NCI-H2227 (cell line): ENCODE data around the gene AGAP1.
"Not testable (repeated sequence)": the region's sequence is repeated elsewhere in the genome, so short reads cannot be mapped to it uniquely, and the experiment has no call there.

Experiments
- DNase-seq: peaks from one replicate; lab custom pipeline; 2025; ENCODE audit not compliant: unreplicated experiment; lab: John Stamatoyannopoulos, UW

Gene AGAP1

DNA sequence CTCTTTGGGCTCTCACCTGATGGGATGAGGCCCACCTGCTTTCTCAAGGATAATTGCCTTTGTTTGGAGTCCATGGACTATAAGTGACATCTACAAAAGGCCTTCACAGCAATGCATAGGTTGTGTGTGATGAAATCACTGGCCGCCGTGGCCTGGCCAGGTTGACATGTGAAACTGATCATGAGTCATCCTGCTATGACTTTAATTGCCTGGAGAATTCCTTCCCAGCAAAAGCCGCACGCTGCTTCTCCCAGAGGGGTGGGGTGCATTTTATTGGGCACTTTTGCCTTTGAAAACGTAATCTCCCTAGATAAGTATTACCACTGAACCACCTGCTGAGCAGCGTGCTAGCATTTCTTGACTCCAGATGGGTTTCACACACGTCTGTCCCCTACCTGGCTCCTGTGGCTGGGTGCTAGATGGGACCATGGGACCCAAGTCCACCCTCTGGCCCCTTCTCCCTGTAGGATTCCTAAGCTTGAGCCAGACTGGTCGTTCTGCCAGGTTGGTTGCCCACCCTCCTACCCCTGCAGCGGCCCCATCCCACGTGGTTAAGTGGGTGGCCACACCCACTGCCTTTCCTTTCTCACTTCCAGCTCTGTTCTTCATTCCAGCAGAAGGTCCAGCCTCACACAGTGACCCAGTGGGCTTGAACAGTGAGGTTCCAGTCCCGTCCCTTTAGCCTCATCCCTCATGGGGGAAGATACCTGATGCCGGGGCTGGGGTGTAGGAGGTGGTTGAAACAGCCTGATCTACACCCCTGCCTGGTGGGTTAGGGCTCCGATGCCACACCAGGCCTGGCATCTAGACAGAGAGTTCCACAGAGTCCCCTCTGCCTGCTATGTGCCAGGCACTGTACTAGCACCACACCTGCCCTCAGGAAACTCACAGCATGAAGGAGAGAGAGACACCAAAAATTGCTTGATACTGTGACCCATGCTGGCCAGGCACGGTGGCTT lies 584.7 kb downstream of the AGAP1 start:
- DNase-seq, result no peak

DNA sequence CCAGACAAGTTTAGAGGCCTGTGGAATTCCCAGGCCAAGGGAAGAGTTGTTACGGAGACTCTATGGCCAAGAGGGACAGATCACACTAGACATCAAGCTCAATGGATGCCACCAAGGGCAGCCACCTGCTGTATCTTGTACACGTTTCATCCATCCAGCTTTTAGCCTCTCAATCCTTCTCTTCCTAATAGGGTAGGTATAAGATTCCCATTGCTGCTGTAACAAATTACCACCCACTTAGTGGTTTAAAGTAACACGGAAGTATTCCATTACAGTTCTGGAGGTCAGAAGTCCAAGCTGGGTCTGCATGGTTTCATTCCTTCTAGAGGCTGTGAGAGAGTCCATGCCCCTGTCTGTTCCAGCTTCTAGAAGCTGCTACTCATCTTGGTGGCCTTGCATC lies 586.6 kb downstream of the AGAP1 start:
- no peak for DNase-seq

DNA sequence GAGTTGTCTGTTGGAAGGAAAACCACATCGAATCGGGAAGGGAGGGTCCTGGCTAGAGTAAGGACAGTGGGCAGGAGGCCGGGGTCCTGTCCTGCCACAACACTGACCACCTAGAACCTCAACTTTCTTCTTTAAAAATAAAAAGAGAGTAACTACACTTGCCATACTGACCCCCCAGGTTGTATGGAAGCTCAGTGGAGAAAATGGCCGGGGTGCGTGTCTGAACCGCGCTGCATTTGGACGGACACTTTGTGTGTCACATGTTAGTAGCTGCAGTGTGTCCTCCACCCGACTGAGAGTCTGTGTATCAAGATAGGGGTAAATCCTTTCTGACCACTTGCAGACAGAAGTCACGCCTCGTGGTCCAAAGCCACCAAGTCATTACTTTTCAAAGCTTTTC lies 587.3 kb downstream of the AGAP1 start:
- DNase-seq, result no peak

DNA sequence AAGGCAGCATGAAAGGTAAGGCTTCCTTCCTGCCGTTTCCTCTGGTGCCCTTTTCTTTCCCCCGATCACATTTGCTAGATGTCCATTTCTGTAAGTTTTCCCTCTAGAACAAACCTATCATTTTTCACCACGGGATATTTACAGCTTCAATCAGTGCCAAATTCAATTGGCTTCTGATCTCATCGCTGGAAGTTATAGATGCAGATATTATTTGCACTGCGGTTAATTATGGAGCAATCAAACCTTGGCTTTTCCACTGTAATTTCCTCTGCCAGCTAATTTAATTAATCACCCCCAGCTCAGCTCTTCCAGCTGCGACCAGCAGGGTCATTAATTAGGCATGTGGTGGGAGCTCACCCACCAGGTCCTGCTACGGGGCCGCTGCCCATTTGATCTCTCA lies 588.2 kb downstream of the AGAP1 start:
- peak; percentile 29 for DNase-seq

DNA sequence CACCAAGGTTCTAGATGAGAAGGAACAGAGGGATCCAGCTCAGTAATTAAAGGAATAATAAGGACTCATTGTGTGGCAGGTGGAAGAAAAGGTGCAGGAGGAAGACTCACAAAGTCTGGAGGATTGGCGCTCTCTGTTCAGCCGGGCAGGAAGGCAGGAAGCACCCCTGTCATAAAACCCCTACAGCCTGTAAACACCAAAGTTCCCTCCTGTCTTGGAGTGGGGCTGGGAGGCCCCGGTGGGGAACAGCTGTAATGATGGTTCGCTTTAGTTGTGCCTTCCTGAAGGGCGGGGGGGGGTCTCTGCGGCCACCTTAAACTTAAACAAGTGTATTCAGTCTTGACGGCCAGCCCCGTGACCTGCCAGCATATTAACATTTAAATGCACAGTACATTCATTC lies 590.1 kb downstream of the AGAP1 start:
- DNase-seq, result no peak

DNA sequence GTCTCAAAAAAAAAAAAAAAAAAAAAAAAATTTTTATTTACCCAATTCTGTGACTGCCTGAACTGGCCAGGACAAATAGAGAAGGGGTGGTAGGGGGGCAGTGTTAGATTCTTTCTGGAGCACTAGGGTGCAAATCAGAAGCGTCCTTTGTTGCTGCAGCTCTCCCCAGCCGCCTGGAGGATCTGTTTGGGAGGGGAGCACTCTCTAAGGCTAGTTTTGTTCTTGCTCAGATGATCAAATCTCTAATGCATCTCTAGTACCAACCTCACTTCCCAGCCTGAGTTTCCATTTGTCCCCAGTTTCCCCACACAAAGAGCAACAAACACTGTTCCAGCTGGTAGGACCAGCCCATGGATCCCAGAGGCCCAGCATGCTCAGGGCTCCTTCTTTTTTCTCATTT lies 591.4 kb downstream of the AGAP1 start:
- no peak for DNase-seq

DNA sequence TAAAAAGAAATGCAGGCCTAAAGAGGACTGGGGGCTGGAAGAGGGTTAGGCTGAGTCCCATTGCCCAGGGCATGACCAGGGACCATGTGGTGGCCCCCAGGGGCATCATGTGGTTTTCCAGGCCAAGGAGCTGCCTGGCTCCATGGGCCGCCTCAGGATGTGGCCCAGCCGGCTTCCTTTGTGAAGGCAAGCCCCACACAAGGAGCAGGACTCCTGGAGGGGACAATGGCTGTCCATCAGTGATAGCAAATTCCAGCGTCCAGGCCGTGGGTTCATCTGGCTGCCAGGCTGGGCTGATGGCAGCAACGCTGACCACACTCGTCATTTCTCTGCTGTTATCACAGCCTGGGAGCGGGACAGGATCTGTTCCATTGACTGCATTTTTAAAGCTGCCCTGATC lies 591.8 kb downstream of the AGAP1 start:
- DNase-seq, result no peak

DNA sequence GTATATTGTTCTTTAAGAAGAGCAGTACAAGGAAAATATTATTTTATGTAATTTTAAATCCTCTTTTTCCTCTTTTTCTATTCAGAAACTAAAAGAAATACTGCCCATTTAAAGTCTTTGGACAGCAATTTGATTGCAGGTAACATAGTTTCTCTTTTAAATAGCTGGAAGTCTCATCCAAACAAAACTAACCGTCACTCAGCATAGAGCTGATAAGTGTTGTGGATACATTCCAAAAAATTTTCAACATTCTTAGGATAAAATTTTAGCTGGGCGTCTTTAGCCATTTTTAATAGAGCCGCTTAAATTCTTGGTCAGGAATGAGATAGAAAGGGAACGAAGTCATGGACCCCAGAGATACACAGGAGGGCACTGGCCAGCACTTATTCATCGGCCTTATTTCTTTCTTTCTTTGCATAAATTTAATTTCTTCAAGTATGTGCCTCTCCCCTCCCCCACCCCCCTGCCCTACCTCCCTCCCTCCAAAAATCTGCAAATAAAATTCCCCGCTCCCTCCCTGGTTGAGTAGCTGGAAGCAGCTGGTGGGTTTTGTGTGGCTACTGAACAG lies 592.6 kb downstream of the AGAP1 start:
- DNase-seq, result no peak

DNA sequence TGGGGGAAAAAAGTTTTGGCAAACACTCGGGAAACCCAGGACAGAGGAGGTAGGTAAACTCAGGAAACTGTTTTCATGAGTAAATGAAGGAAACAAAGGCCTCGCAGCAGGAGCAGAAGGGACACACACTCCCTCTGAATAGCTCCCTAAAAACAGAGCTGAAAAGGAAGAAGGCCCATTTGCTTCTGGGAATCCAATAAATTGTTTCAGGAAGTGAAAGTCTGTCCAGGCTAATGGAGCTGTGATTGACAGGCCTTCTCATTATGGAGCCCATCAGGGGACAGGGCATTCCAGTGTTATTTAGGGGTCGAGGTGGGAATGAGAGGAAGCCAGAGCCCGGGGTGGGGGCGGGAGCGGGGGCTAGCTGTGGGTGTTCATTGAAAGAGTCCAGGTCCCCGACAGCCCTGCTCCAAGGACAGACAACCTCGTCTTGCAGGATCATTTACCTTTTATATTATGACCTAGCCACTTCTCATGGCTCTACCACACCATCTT lies 593.2 kb downstream of the AGAP1 start:
- DNase-seq, result no peak

DNA sequence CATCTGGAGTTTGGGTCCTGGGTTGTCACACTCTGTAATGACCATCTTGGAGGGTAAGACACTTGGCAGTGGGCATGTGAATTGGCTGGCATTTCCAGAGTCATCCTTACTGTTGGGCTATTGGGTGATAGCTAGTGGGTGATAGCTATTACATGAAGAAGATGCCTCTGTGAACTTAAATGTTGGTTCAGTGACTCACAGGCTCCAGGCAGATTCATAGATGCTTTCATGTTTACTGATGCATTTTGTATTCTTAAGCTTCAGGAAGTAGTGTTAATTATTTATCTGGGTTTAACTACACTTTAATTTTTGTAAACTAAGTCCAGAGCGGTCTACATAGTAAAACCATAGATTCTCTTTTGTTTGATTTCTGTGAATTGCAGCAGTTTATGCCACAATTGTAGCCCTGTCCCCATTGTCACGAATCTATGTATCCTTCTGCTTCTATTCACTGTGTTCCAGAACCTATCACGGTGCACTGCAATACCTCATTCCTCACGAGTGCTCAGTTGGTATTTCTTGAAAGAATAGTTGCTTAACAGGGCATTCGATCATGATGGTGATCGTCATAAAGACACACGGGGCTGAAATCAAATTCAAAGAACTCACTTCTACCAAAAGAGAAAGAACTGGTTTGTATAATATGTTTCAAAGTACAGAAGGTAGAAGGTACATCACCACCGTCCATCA lies 594.7 kb downstream of the AGAP1 start:
- no peak for DNase-seq

DNA sequence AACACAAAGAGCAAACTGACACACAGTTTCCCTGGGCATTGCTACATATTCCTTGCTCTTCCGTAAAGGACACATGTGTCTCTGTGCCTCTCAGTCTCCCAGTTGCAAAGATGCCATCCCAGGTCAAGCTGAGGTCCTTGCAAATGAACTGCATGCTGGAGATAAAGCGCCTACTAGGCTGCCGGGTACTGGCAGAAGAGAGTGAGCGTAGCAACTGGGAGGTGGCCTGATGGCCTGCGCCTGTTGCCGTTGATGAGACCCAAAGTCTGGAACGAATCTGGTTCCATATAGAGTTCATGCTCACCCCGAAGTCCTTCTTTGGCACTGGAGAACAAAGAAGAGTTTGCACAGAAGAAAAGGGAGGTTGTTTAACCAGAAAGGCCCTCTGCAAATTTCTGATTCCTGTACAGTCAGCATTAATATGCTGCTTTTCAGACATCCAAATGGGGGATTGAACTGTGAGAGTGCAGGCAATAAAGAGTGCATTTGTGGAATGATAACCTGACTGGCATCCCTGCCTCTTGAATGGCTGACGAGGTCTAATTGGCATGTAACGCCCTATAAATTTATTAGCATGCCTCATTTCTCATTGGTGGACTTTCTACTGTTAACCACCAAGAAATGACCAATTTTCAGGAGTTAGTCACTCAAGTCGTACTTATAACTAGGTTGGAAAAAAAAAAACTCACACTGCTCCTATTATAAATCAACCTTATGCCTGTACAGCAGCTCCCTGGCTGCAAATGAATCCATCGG lies 595.6 kb downstream of the AGAP1 start:
- DNase-seq, result no peak

DNA sequence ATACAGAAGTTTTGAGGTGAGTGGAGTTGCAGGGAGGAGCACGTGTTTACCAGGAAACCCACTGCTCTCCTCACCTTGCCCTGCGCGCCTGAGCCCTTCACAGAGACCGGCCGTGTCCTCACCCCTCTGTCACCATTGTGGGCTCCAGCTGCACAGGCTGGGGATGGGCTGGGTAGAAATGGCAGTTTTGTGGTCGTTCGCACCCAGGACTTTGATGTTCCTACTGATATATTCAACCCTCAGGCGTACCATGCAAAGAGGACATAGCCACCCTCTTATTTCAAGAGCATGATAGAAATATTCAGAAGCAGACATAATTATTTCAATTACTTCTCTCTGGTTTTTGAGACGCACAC lies 596.2 kb downstream of the AGAP1 start:
- DNase-seq, result no peak

DNA sequence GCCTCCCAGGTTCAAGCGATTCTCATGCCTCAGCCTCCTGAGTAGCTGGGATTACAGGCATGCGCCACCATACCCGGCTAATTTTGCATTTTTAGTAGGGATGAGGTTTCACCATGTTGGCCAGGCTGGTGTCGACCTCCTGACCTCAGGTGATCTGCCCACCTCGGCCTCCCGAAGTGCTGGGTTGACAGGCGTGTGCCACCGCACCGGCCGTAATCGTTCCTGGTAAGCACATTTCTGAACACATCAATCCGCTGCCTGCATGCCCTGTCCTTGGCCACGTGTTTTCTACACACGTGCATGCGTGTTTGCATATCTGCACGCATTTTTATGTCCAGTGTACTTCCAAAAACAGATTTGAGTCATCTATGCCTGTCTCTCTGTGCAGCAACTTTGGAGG lies 597.0 kb downstream of the AGAP1 start:
- not testable (repeated sequence) for DNase-seq

DNA sequence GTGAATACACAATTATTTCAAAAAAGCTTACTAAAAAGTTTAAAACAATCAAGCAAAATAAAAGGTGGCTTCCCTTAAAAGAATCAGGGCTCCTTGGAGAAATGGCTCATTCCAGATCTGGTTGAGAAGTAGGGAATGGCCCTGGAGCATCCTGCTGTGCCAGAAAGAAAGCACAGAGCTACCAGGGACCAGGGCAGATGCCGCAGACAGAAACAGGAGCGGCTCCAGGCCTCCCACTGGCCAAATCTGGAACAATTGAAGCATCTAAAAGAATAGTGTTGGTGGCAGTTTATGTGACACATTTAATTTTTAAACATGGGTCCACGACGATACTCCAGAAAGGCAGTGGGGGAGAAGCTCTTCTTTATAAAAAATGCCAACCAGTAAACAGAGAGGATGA lies 598.9 kb downstream of the AGAP1 start:
- no peak for DNase-seq

DNA sequence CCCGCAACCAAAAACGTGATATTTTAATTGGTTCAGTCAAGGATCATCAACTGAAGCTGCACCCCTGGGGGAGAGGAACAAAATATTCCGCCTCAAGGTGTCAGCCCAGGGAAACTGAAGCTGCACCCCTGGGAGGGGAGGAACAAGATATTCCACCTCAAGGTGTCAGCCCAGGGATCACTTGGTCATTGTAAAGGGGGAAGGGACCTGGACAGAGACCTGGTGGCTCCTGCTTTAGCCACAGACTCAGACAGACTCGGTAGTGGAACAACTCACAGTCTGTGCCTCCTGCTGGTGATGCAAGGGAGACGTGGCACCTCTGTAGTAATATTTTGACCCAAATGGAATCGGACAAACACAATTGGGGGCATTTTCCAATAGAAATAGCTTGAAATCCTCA lies 599.3 kb downstream of the AGAP1 start:
- no peak for DNase-seq

DNA sequence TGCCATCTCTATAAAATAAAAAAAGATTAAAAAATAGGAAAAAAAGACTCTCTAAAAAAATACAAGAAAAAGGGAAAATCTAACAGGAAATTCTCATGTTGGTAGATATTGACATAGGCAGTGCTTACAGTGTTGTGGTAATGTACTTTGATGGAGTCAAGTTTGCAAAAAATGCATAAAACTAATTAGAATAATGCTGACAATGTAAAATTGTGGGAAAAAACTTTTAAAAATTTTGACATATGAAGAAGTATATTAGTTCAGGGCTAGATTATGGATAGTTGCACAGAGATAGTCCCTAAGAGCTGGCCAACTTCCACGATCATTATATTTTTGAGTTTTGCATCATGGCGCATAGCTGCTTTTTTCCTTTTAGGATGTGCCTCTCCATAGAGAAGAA lies 601.7 kb downstream of the AGAP1 start:
- DNase-seq, result no peak

DNA sequence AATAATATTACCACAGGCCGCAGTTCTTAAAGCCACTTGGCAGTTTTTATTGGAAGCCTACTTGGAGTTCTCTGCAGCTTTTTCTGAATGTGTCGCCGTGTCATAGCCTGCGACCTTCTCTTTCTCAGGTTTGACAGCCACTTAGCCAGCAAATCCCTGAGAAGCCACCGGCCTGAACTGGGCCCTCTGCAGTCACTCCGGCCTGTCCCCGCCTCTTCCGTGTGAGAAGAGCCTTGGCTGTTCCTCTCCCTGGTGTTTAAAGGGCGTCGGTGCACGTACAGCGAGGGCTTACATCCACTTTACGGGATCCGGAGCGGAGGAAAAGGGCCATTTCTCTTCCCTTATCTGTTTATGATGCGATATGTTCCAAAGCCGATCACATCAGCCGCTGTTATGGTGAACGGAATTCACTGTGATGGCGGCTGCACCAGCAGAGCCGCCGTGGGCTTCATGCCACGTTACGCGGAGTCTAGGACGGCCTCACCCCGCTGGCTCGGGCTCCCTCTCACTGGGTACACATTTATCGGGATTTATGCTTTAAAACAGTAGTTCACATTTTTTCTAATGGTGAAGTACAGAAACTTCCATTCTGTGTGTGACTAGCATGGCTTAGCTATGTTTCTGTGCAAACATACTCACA lies 607.6 kb downstream of the AGAP1 start:
- DNase-seq, result no peak

DNA sequence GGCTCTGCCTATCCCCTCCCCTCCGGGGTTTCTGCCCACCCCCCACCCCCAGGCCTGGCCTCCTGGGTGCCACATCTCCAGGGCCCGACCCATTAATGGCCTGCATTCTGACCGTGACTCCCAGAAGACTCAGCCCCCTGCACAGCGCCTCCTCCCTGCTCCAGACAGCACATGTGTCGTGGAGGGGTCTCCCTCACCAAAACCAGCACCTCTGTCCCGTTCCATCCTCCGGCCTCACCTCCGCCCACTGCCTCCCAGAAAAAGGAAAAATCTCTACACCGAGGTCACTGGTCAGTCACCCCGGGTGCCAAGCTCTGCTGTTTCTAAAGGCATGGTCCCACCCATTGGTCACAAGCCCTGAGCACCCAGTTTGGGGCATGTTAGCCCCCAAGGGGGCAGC lies 609.1 kb downstream of the AGAP1 start:
- DNase-seq, result no peak

DNA sequence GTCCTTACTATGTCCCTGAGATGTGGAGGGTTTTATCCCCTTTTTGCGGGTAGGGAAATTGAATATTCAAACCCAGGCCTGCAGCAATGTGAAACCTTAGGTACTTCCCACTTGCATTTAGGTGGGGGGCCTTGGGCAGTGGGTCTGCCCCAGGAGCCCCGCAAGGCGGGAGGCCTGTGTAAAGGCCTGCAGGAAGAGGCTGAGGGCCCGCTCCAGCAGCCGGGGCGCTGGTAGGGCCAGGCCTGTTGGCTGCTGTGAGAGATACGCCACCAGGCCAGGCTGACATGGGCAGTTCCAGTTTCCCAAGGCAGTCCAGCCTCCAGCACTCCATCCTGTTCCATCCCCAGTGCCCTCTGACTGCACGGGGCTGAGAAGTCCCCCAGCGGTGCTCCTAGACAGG lies 610.1 kb downstream of the AGAP1 start:
- no peak for DNase-seq

DNA sequence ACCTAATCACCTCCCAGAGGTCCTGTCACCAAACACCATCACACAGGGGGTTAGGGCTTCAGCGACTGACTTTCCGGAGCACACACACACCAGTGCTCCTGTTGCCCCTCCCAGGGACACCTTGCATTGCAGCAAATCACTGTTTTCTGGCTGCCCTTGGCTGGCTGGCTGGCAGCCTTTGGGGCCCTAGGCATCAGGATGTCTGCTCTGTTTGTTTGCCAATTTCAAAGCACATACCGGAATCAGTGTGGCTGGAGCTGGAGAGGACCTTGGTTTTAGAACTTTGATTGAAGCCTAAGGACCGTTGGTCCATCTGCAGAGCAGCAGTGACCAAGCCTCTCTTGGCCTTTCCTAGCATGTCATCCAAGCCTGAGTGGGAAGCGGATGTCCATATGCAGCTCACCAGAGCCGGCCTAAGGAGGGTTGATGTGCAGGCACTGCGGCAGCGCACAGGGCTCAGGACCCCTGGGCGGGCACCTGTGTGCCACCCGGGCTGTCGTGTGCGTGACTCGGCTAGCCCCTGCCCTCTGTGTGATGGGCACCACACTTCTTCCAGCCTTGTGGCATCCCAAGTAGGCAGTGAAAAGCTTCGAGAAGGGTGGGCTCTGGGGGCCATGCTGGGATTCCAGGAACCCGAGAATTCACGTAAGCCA lies 612.2 kb downstream of the AGAP1 start:
- no peak for DNase-seq
